HG03039 (cell line): ENCODE measurements around the gene RIC8B.
A peak's percentile ranks its signal among the peaks of the same experiment; 100 is the strongest.

Experiments
- ATAC-seq: cut with Tn5 transposase; IDR thresholded peaks from one replicate; pipeline ENCODE4 v1.9.1; 2021; ENCODE audit warnings: mild to moderate bottlenecking, moderate library complexity; ENCODE audit not compliant: unreplicated experiment

RIC8B gene

DNA sequence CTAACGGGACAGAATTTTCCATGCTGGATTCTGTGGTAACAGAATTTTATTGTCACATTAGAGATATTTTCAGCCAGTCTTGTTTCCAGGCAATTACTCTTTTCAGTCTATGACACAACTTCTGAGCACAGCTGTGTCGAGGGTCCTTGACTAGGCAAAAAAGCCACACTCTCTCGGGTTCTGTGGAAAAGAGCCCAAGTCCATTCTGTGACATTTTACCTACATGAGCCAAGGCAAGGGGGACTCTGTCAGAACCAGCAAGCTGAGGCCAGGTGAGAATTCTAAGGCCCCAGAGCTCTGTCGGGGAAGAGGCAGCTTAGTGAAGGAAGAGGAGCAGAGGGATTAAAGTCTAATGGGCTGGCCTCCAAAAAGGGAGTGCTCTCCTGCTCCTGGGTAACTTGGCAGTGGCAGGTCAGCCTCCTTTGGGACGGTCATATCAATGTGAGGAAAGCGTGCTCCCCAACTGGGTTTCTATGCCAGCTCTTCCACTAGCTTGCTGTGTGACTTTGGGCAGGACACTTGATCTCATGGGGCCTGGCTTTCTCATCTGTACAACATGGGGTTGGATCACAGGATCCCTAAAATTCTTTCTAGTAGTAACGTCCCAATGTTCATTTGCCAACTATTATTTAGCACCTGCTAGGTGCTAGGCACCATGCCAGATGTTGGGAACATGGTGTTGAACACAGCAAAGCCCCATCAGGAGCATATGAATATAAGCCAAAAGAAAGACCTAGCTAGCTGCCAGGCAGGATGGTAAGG, 16.0 kb upstream of the RIC8B start:
- no peak for ATAC-seq

DNA sequence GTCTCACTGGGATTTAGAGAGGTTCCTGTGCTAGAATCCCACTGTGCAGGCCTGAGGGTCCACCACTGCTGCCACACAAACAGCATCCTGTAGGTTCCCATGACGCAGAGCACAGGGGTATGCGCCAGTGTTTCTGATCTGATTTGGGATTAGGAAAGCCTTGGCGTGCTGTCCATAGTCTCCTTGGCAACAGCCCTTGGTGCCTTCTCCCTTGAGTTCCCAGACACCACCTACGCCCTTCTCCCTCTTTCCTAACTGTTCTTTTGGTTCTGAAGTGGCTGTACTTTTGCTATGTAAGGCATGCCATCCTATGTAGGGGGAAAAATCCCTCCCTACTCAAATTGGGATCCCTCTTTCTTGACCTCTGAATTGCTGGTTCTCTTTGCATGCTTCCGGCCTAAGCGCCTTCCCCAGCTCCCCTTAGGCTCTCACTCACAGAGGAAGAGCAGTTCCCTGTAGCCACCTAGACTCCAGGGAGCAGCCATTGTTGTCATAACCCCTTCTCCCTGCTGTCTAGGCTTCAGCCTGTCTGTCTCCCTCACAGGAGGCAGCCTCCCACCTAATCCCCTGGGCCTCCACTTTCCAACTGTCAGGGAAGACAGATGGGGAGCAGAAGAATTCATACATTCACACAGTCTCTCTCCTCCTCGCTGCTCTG, 14.8 kb upstream of the RIC8B start:
- ATAC-seq: peak; percentile 23

DNA sequence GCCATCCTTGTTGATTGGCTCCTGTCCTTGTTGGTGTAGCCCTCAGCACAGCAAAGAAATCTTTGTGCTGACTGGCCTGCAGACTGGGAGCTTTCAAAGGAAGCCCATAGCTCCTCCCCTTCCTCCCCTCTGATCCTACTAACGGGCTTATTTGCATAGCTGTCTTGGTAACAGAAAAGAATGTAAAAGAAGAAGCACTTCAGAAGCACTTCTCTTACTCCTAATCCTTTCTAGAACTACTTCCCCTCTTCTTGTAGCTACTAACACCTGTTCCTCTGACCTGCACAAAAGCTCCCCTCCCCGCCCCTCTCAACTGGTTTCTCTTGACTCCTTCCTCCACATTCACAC, 14.3 kb upstream of the RIC8B start:
- peak; percentile 94 for ATAC-seq

DNA sequence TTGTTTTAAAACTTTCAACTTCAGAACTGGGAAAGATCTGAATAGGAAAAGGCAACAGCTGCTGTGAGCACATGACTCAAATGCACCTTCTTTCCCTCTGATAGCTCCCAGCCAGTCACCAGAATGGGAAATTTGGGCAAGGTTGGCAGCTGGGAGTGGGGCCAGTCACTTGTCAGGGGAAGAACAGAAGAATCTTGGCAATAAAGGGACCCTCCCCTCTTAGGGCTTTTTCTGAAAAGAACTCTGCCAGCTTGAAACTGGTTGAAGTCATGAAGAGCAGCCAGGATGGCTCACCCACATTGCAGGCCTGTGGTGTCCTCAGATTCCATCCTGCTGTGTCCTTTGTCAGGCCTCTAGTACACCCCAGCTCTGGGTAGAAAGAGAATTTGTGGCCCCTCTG, 10.3 kb upstream of the RIC8B start:
- ATAC-seq: no peak

DNA sequence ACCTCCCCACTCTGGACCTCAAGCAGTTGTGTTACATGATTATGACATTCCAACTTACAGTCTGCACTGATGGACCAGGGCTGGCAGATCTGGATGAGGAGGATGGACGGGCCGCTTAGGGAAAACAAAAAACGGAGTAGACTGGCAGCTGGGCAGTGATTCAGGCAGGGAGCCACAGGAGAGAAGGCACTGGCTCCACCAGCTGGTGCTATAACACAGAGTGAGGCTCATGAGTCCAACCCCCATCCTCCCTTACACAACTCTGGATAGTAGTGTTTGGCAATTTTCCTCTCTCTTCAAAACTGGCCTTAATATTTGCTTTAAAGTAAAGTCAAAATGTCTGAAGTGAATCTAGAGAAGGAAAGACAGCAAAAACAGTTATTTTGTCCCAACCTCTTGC, 9.7 kb upstream of the RIC8B start:
- no peak for ATAC-seq

DNA sequence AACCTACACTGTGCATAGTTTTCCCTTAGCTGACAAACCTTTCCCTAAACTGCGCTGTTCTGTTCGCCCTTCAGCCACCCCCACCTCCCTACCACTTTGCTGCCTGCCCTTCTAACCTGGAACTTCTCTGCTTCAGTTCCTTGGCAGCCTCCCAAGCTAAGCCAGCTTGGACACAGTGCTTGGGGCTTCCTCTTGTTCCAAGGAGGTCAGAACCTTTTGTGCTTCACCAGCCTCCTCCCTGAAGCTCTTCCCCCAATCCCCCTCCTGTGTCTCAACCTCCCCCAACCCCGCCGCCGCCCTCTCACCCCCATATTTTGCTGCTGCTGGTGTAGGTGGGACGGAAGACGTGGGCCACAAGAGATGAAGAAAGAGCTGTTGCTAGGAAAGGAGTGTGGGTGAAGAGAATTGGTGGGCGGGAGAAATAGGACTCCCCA, 8.1 kb upstream of the RIC8B start:
- ATAC-seq: no peak

DNA sequence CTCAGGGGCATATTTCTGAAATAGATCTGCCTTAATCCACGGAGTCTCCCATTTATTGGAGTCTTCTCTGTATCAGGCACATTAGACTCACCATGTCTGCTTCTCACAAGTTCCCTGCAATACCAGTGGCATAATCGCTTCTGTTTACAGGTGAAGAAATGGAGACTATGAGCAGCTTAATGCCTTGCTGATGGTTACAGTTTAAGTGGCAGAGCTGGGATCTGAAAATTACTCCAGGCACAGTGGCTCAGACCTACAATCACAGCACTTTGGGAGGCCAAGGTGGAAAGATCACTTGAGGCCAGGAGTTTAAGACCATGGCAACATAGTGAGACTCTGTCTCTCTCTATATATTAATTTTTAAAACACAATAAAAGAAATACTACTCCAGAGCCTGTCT, 7.3 kb upstream of the RIC8B start:
- ATAC-seq: no peak

DNA sequence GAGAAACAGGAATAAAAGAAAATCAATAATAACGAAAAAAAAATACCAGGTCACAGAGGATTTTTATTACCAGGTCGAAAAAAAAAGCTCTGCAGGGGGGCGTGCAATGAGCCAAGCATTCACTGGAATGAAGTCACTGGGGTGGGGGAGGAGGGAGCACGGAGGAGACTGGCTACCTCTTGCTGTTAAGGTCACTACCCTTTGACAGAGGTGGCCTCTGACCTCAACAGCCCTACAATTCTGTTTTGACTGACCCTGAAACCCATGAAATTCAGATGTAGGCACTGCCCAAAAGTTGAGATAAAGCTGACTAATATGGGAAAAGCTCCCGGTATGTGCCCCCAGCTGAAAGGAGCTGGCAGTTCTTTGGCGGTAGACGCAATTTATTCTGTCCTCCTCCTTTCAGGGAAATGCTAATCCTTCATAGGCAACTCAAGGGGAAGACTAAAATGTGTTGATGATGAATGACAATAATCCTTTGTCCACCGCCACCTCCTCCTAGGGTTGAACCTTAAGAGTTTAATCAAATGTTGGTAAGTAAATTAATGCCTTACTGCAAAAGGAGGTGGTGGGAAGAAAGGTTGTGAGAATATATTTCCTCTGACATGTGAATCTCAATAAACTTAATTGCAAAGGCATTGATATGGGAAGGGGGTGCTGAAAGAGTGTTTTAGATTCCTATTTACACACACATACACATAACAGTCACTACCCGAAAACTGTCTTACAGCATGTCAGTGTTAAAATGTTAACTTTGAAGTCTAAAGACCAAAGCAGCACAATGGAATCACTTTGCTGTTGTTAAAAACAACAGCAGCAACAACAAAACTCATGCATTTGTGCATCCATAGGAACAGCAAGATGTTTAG, 6.3 kb upstream of the RIC8B start:
- ATAC-seq: no peak

DNA sequence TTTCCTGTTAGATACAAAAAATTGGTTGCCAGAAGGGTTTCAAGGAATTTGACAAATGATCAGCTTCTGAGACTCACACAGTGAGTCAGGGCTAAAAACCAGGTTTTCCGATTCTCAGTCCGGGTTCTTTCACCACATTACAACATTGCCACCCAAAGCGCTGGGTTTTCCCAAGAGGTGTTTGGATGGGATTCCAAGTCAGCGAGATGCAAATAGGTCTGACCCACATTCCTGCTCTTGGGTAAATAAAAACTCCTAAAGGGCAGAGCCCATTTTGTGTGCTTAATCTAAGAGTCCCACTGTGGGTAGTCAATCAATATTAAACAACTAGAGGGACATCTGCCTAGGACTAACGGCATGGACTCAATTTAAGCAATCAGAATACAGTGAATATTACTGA, 5.4 kb upstream of the RIC8B start:
- no peak for ATAC-seq

DNA sequence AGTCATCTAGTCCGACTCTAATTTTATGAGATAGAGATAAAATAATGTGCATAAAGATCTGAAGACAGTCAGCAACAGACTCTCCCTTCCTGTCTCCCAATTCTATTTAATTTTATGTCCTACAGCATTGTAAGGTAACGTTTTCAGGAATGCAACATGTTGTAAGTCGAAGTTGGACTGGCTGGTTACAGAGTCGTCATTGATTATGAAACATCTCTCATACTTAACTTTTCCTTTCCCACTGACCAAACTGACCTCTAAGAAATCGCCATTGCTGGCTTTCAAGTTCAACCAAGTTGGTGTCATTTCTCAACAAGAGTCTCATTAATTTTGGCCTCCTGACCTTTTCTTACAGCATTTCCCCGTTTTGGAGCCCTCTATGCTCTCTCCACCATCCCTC, 4.9 kb upstream of the RIC8B start:
- no peak for ATAC-seq

DNA sequence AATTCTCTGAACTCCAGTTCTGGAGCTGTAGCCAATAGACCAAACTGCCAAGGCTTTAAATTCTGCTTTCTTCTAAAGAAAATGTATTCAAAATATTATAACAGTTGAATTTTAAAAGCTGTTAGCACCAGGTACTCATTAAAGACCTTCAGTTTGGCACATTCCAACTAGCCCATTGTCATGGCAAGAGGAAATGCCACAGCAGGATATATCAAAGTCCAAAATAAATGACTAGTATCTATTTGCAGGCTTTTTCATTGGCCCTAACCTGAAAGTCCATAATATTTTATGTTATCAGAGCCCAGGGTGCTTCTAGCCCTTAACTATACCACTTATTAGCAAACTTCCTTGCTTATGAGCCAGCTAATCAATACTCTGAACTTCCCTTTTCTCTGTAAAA, 3.1 kb upstream of the RIC8B start:
- no peak for ATAC-seq

DNA sequence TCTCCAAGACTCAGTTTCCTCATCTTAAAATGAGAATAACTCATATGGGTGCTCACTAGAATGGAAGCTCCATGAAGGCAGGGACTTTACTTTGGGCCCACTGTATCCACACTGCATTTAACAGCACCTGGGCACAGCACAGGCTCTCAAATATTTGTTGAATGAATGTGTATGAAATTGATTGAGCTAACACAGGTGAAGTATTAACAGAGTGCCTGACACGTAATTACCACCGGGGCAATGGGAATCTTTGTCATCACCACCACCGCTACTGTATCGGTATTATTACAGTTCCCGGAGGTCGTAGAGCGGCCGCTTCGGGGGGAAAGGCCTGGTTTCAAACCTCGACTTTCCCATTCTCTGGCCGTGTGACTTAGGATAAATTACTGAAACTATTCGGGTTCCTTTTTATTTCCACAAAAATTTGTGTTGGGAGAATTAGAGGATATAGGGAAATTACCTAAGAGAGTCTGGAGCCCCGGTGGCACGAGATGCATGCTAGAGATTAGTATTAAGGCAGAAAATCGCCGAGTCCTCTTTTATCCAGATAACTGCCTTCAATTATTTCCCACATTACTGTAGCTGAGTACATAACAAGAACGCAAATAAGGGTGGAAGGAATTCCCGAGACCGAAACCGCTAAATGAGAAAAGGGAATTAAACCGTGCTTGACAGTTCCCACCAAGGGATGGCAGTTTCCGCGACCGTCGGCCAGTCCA, 1.0 kb upstream of the RIC8B start:
- ATAC-seq: no peak

DNA sequence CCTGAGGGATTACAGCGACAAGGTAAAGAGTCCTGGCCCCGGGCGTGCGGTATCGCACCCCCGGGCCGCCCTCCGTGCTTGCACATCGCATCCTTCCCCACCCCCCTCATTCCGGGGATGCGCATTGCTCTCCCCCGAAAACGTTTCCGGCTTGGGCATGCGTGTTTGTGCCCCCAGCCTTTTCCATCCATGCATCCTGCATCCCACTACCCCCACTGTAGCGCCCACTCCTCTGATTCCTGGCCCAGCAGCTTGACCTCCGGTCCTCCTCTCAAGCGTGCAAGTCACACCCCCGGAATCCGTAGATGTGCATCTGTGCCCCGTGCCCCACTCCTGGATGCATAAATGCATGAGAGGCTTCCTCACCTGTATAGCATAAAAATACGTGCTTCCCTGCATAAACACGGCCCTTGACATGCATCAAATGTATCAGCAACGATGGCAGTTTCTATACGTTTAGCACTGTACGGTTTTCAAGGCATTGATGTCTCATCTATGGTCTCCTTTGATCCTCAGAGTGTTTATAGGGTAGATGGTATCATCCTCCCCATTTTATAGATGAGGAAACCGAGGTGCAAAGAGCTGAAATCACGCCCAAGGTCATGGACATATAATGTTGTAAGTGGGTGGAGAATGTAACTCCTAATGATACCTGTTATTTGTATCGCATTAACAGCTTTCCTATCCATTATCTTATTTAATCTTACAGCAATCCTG, 484 bp downstream of the RIC8B start:
- ATAC-seq: no peak

DNA sequence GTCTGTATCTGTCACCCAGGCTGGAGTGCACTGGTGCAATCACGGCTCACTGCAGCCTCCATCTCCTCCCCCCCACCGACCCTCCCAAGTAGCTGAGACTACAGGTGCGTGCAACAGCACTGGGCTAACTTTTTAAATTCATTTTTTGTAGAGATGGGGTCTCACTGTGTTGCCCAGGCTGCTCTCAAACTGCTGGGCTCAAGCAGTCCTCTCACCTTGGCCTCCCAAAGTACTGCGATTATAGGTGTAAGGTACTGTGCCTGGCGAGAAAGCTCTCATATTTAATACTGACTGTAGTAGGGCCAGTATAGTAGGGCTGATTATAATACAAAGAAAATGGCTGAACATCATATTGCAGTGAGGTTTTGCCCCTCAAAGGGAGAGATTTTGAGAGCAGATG, 2.4 kb downstream of the RIC8B start:
- ATAC-seq: no peak

DNA sequence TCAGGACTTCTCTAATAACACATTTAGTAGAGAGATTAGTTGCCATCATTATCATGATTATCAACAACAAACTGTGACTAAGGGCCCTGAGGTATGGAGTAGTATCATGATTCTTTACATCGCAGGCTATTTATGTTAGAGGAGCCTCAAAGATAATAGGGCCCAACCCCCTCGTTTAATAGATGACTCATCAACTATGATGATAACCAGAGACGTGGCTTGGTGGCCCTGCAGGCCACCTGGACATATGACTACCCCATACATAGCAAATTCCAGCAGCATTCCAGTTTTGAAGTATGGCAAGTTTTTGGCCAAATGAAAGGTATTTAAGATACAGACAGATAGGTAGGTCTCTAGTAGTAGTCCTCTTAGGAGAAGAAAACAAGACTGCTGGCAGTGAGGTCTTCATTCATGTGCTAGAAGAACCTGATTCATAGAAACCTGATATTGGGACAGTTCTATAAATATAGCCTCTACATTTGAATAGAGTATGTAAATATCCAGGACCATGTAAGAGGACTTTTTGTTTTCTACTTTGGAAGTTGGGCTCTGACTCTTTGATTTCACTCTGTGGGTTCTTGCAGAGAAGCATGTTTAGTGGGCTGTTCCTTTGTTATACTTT, 5.6 kb downstream of the RIC8B start:
- no peak for ATAC-seq

DNA sequence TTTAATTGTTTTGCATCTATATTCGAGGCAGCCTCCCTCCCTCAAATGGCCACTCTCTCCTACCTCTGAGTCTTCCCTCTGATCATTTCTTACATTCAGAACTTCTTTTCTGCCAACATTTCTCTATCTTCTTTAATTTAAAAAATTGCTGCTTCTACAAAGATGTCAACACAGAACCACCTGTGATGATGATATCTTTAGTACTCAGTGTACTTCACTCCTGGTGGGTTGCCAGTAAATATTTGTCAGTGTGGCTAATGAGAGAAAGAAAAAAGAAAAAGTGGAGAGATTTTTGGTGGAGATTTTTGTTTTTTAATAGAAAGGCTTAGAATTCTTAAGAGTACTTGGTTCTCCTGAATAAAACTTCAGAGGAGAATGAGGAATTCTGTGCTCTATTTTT, 8.1 kb downstream of the RIC8B start:
- no peak for ATAC-seq

DNA sequence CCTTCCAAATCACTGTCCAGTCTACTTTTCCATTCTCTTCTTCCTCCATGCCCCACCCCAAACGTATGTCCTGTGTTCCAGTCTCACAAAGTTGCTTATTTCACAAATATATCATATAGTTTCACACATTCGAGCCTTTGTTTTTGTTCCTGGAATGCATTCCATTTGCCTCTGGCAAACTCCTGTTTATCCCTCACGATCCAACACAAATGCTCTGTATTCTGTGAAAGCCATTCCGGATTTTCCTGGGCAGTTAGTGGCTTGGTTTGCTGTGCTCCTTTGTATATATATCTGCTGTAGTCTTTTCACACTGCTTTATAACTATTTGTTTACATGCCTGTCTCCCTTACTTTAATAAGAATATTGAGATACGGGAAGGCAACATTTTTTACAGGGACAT, 9.0 kb downstream of the RIC8B start:
- no peak for ATAC-seq

DNA sequence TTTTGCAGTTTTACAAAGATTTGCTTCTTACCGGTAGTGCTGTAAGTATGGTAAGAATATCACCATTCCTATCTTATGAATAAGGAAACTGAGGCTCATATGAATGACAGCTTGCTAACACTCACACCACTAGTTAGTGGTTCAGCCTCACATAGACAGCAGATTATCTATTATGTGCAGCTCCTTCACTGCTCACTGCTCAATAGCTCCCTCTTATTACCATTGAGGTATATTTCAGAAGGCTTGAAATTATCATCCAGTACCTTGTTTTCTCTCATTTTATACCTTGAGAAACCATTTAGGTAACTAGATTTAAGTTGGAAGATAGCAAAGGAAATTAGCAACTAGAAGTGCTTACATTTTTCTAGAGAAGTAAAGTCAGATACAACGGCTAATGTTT, 15.5 kb downstream of the RIC8B start:
- no peak for ATAC-seq

DNA sequence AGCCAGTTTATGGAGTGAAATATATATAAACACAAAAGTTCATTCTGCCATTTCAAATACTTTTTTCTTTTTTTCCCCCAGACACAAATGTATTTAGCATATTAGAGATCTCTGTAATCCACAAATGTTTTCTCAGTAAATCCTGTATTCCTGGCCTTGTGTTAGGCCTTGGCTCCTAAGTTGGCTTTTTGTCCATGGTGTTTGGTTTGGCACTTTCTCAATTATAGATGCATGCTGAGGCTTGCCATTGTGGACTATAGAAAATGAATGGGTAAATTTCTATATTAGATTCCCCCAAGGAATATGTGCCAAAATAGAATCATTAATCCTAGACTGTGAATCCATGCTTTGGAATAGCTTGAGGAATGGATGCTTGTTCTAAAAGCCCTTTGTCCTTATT, 17.0 kb downstream of the RIC8B start:
- no peak for ATAC-seq

DNA sequence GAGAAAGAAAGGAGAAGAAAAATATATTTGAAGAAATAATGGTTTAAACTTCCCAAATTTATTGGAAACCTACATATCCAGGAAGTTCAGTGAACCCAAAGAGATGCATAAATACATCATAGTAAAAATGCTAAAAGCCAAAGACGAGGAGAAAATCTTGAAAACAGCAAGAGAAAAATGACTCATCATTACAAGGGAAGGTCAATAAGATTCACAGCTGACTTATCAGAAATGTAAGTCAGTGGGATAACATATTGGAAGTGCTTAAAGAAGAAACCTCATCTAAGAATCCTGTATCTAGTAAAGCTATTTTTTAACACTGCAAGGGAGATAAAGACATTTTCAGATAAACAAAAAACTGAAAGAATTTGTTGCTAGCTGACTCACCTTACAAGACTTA, 19.9 kb downstream of the RIC8B start:
- no peak for ATAC-seq
